Uterus (tissue), 2 donors: Measurements from ENCODE around the gene B3GNT8.

Source experiments
- CTCF ChIP-seq, 4 experiments: fragments of 200-600 bp in 2 of 4; fragments of 450-650 bp in 2 of 4; sonication (generic) in 2 of 4; IDR thresholded peaks; one replicate each; pipeline ENCODE4 v1.5.1; 2016 to 2019; ENCODE audit warnings: antibody characterized with exemption in 4 of 4, mild to moderate bottlenecking in 2 of 4, moderate library complexity in 1 of 4
- POLR2A ChIP-seq, 2 donors: fragments of 450-650 bp; IDR thresholded peaks; one replicate each; pipeline ENCODE4 v1.6.1; 2016; ENCODE audit warnings: antibody characterized with exemption in 2 of 2, mild to moderate bottlenecking in 1 of 2, moderate library complexity in 1 of 2

GRCh38 chr19:41476583-41476982 lies 49.4 kb upstream of the B3GNT8 start:
- no peak for TF ChIP-seq CTCF (IDR thresholded peaks at IDR 0.05)
- no peak for TF ChIP-seq POLR2A (IDR thresholded peaks at IDR 0.05)
